ENCODE results near the gene NPAT. TPM values are rescaled to one million over a fixed set of nuclear protein-coding genes. Genes with fewer than 3 reads are reported as not detected.

Gene NPAT
- total RNA-seq, 1 experiment from 2014 or later, result 11.0 TPM

- no peak for DNase-seq (ENCODE audit: unreplicated experiment)
- CTCF ChIA-PET, result interaction anchor here (0.7 to 1.2 kb wide), 4 partner anchors 16 to 822 kb away, joined by 4 to 5 read pairs (median 4); partner anchors contain the start of genes ATM and NPAT
Observed at GRCh38 chr11:108206969-108207682, 15.3 kb downstream of the NPAT start.

GRCh38 chr11:108206171-108206570 is 16.3 kb downstream of the NPAT start:
- Mint-ChIP-seq H3K27me3 (ENCODE audit: insufficient read depth, unreplicated experiment) (no peaks in the 10 kb centered on the region), H3K4me1 (ENCODE audit: insufficient read depth, unreplicated experiment) (no peaks in the 10 kb centered on the region), H3K27ac (ENCODE audit: low read depth, unreplicated experiment) (no peak overlapping the region), H3K36me3 (ENCODE audit: insufficient read depth, unreplicated experiment) (peaks cover 42% of the 10 kb centered on the region), H3K9me3 (ENCODE audit: unreplicated experiment) (peaks cover 6% of the 10 kb centered on the region), H3K4me3 (ENCODE audit: unreplicated experiment) (no peak overlapping the region)
- DNase-seq (ENCODE audit: unreplicated experiment), result no peak
- intact Hi-C loops (cut with micrococcal nuclease), result no loop called here
- TF ChIP-seq CTCF (IDR thresholded peaks at IDR 0.05; ENCODE audit: unreplicated experiment), result no peak
- ChIA-PET CTCF (interaction anchor here (0.6 to 1.2 kb wide), 6 partner anchors 17 to 823 kb away, joined by 3 to 5 read pairs (median 4); partner anchors contain the start of genes ATM and NPAT), POLR2A (interaction anchor here (0.6 to 1.8 kb wide), 4 partner anchors 9 to 927 kb away, joined by 3 to 8 read pairs (median 5); no protein-coding TSS in a partner anchor)
- BruUV-seq (replicated peaks), result no TSS peak

More at GRCh38 chr11:108206969-108207682, 15.3 kb downstream of the NPAT start:
- intact Hi-C loops (cut with micrococcal nuclease), result no loop called here
- no TSS peak for BruUV-seq (replicated peaks)
- no peak for TF ChIP-seq CTCF (IDR thresholded peaks at IDR 0.05; ENCODE audit: unreplicated experiment)
- Mint-ChIP-seq H3K4me1 (ENCODE audit: insufficient read depth, unreplicated experiment) (no peaks in the 10 kb centered on the region), H3K9me3 (ENCODE audit: unreplicated experiment) (peaks cover 6% of the 10 kb centered on the region), H3K27me3 (ENCODE audit: insufficient read depth, unreplicated experiment) (no peaks in the 10 kb centered on the region), H3K4me3 (ENCODE audit: unreplicated experiment) (no peak overlapping the region), H3K36me3 (ENCODE audit: insufficient read depth, unreplicated experiment) (peaks cover 51% of the 10 kb centered on the region), H3K27ac (ENCODE audit: low read depth, unreplicated experiment) (no peak overlapping the region)
- POLR2A ChIA-PET, result interaction anchor here (0.9 to 1.8 kb wide), 3 partner anchors 10 to 14 kb away, joined by 3 to 8 read pairs (median 6); no protein-coding TSS in a partner anchor

- DNase-seq (ENCODE audit: unreplicated experiment), result no peak
- Mint-ChIP-seq H3K4me1 (ENCODE audit: insufficient read depth, unreplicated experiment) (peaks cover 8% of the 10 kb centered on the region), H3K4me3 (ENCODE audit: unreplicated experiment) (no peak overlapping the region), H3K36me3 (ENCODE audit: insufficient read depth, unreplicated experiment) (peaks cover 35% of the 10 kb centered on the region), H3K9me3 (ENCODE audit: unreplicated experiment) (peaks cover 6% of the 10 kb centered on the region), H3K27me3 (ENCODE audit: insufficient read depth, unreplicated experiment) (no peaks in the 10 kb centered on the region), H3K27ac (ENCODE audit: low read depth, unreplicated experiment) (no peak overlapping the region)
- ChIA-PET CTCF (interaction anchor here (0.8 kb wide), 1 partner anchor 11 kb away, joined by 3 read pairs; no protein-coding TSS in a partner anchor), POLR2A (interaction anchor here (0.7 to 1.8 kb wide), 2 partner anchors 16 to 18 kb away, joined by 3 to 8 read pairs; partner anchors contain the start of genes ATM and NPAT)
- no TSS peak for BruUV-seq (replicated peaks)
- TF ChIP-seq CTCF (IDR thresholded peaks at IDR 0.05; ENCODE audit: unreplicated experiment), result no peak
- intact Hi-C loops (cut with micrococcal nuclease), result no loop called here
Observed at GRCh38 chr11:108204929-108205499, 17.4 kb downstream of the NPAT start.

- peaks cover 40% of the 10 kb centered on the region for H3K36me3 Mint-ChIP-seq (ENCODE audit: insufficient read depth, unreplicated experiment)
- intact Hi-C loops (cut with micrococcal nuclease), result no loop called here
- ChIA-PET POLR2A (interaction anchor here (0.7 to 1.1 kb wide), 2 partner anchors 19 to 32 kb away, joined by 3 read pairs; partner anchors contain the start of genes ATM and NPAT), CTCF (interaction anchor here (0.8 kb wide), 1 partner anchor 10 kb away, joined by 3 read pairs; no protein-coding TSS in a partner anchor)
- no peaks in the 10 kb centered on the region for H3K27me3 Mint-ChIP-seq (ENCODE audit: insufficient read depth, unreplicated experiment)
- no peak for DNase-seq (ENCODE audit: unreplicated experiment)
- H3K4me1 Mint-ChIP-seq (ENCODE audit: insufficient read depth, unreplicated experiment), result peaks cover 14% of the 10 kb centered on the region
- TF ChIP-seq CTCF (IDR thresholded peaks at IDR 0.05; ENCODE audit: unreplicated experiment), result no peak
- H3K4me3 Mint-ChIP-seq (ENCODE audit: unreplicated experiment), result no peak overlapping the region
- BruUV-seq (replicated peaks), result no TSS peak
- peak overlapping the region; percentile 46 for H3K27ac Mint-ChIP-seq (ENCODE audit: low read depth, unreplicated experiment)
- peaks cover 6% of the 10 kb centered on the region for H3K9me3 Mint-ChIP-seq (ENCODE audit: unreplicated experiment)
Observed at GRCh38 chr11:108204376-108204775, 18.1 kb downstream of the NPAT start.
